ENCODE data around the gene IFFO2.
A peak's percentile ranks its signal among the peaks of the same experiment; 100 is the strongest.
"Not testable (repeated sequence)": the region's sequence is repeated elsewhere in the genome, so short reads cannot be mapped to it uniquely, and the experiment has no call there.

Gene IFFO2

DNA sequence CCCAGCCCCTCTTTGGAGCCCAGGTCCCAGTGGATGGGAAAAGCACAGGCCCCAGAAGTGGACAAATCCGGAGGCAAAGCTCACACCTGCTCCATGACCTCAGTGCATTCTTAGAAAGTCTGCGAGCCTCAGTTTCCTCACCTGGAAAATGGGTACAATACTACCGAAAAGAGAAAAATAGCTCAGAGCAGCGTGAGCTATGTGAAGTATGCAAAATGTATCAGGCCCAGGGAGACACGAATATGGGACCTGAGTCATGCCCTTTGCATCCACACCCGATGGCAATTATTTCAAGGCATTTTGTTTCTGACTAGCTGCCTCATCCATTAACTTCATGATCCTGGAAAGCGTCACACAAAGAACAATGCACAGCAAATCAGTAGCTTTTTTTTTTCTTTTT lies 63.4 kb downstream of the IFFO2 start:
- TF ChIP-seq ZFX (IDR thresholded peaks at IDR 0.05; ENCODE audit: borderline replicate concordance), result no peak
- TF ChIP-seq, protein P1, sequence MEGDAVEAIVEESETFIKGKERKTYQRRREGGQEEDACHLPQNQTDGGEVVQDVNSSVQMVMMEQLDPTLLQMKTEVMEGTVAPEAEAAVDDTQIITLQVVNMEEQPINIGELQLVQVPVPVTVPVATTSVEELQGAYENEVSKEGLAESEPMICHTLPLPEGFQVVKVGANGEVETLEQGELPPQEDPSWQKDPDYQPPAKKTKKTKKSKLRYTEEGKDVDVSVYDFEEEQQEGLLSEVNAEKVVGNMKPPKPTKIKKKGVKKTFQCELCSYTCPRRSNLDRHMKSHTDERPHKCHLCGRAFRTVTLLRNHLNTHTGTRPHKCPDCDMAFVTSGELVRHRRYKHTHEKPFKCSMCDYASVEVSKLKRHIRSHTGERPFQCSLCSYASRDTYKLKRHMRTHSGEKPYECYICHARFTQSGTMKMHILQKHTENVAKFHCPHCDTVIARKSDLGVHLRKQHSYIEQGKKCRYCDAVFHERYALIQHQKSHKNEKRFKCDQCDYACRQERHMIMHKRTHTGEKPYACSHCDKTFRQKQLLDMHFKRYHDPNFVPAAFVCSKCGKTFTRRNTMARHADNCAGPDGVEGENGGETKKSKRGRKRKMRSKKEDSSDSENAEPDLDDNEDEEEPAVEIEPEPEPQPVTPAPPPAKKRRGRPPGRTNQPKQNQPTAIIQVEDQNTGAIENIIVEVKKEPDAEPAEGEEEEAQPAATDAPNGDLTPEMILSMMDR (IDR thresholded peaks at IDR 0.05), result no peak
- H3K27ac ChIP-seq, result no peak overlapping the region

DNA sequence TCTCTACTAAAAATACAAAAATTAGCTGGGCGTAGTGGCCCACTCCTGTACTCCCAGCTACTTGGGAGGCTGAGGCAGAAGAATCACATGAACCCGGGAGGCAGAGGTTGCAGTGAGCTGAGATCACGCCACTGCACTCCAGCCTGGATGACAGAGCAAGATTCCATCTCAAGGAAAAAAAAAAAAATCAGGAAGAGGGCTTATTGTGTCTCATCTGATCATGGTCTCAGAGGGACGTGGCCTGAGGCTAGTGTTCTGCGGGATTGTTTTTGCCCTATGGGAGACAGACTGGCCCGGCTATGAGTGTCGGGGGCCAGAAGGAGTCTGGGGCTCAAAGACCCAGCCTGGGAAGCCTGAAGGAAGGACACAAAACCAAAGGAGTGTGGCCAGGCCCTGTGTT lies 64.6 kb downstream of the IFFO2 start:
- not testable (repeated sequence) for H3K27ac ChIP-seq

DNA sequence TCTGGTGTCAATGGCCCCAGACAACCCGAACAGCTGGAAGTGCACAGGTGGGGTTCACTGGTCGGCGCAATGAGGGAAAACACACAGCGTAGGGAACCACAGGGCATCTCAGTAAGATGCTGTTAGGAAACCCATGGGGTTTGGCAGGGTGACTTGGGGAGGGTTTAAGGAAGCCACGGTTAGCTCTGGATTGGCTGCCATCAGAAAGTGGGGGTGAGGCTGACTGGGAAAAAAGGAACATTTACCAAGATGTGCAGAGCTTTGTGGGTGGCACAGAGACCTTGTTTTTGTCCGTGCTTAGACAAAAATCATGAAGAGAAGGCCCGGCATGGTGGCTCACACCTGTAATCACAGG lies 65.1 kb downstream of the IFFO2 start:
- TF ChIP-seq, protein P1 (IDR thresholded peaks at IDR 0.05), result no peak
- TF ChIP-seq ZFX (IDR thresholded peaks at IDR 0.05; ENCODE audit: borderline replicate concordance), result no peak
- no peak overlapping the region for H3K27ac ChIP-seq

DNA sequence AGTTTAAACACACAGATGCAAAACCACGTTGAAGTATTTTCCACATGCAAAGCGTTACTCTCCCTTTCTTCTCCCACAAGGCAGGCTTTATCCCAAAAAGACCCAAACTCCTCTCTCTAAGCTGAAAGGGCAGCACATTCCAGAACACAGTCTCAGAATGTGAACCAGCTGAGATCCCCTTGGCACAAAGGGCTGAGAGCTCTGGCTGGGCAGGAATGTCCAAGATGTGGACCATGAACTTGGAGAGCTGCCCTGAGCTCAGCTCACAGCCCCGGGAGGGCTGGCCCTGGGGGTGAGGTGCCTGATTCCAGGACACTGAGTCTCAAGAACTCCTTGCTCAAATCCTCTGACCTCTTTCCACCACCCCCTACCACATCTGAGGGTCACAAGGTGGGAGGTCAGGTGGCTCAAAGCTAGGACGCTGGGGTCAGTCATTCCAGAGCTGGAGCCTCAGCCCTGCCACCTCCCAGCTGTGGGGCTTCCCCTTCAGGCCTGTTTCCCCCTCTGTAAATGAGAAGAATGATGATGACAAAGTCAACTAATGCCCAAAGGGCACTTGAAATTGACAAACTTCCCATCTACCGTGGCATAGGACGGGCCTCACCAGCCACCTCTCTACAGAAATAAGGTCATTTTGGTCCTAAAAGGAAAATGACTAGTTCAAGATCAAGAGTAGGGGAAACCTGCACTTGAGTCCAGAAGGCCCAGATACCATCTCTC lies 65.6 kb downstream of the IFFO2 start:
- TF ChIP-seq, protein P1 (IDR thresholded peaks at IDR 0.05), result no peak
- TF ChIP-seq ZFX (IDR thresholded peaks at IDR 0.05; ENCODE audit: borderline replicate concordance), result no peak
- H3K27ac ChIP-seq, result no peak overlapping the region

DNA sequence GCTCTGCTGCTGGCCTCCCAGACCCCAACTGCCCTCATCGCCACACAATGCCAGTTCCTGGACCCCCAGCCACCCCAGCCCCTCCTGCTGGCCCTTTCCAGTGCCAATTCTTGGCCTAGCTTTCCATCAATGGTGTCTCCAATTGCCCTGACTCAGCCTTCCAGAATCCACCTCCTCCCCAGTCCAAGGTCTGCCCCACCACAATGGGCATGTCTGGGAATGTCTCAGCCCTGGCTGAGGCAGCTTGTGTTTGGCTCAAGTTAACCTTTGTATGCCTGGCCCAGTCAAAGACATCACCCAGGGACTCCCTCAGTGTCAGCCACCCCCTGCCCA lies 70.5 kb downstream of the IFFO2 start:
- H3K27ac ChIP-seq, result no peak overlapping the region

DNA sequence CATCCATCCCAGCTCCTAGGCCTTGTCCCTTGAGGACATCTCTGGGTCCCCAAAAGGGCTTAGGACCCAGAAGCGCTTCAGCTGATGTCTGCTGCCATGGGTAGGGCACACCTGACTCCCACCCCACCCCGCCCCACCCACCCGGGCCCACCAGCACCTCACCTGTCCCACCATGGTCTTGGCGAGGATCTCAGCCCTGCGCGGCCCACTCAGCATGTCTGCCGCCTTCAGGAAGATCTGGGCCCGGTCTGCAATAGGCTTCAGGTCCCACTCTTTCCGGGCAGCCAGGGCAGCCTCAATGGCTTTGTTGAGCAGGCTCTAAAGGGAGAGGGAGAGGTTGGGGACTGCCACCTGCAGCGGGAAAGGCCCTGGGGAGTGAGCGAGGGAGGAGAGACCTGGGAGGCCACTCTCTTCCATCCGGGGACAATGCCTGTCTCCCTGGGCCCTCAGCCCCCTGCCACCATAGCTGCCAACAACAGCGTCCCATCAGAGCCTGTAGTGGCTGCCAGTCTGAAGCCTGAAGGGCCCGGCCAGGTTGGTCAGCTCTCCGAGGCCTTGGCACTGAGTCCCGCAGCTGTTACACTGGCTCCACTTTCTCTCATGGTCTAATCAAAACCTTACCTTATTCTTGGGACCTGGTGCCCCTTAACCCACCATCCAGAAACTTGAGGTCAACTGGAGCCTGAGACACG lies 71.0 kb downstream of the IFFO2 start:
- TF ChIP-seq, protein P1 (IDR thresholded peaks at IDR 0.05), result no peak
- TF ChIP-seq ZFX (IDR thresholded peaks at IDR 0.05; ENCODE audit: borderline replicate concordance), result no peak
- H3K27ac ChIP-seq, result no peak overlapping the region

More for the DNA sequence above, 70.5 kb downstream of the IFFO2 start:
- no peak for TF ChIP-seq ZFX (IDR thresholded peaks at IDR 0.05; ENCODE audit: borderline replicate concordance)
- TF ChIP-seq, protein P1 (IDR thresholded peaks at IDR 0.05), result no peak

DNA sequence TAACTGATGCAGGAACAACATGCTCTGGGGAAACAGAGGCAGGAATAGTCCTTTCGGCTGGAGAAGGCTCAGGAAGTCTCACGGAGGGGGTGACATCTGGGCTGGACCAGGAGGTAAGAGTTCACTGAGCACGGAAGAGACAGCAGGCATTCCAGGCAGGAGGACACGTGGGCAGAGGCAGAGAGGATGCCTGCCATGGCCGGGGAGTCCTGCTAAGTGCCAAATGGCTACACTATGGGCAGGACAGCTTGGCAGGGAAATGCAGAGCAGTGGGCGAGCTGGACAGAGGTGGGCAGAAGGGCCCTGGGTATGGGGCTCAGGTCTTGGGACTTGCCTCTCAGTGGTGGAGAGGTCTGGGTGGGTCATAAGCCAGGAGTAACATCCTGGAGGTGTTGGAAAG lies 71.7 kb downstream of the IFFO2 start:
- TF ChIP-seq, protein P1 (IDR thresholded peaks at IDR 0.05), result no peak
- no peak for TF ChIP-seq ZFX (IDR thresholded peaks at IDR 0.05; ENCODE audit: borderline replicate concordance)

DNA sequence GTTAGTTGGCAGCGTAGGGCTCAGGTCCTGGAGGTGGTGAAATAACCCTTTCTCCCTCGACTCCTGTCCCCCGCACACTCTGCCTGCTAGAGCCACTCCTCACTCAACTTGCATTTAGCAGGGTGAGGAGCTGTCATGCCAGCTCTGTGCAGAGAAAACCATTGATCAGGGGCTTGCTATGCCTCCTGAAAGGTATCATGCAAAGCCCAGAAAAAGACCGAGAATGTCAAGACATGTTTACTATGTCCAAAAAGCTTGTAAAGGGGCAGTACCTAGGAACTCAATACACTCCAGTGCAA lies 72.1 kb downstream of the IFFO2 start:
- TF ChIP-seq ZFX (IDR thresholded peaks at IDR 0.05; ENCODE audit: borderline replicate concordance), result no peak
- TF ChIP-seq, protein P1 (IDR thresholded peaks at IDR 0.05), result peak; percentile 62
- H3K27ac ChIP-seq, result no peak overlapping the region

More for the DNA sequence above, 71.7 kb downstream of the IFFO2 start:
- no peak overlapping the region for H3K27ac ChIP-seq

Measured in 22Rv1 (cell line).